HFFc6 (cell line): ENCODE results near the gene S100B. TPM values are rescaled to one million over a fixed set of nuclear protein-coding genes. Genes with fewer than 3 reads are reported as not detected.
A peak's percentile ranks its signal among the peaks of the same experiment; 100 is the strongest.

Experiments
- DNase-seq: peaks from one replicate; pipeline ENCODE4 v3.0.0-alpha.2; 2018
- H3K27ac Mint-ChIP-seq: 2 replicates; pipeline ENCODE4 v1.8.0; 2020; ENCODE audit warnings: mild to moderate bottlenecking, mixed read lengths
- H3K27me3 Mint-ChIP-seq: 2 replicates; pipeline ENCODE4 v1.8.0; 2021; ENCODE audit warnings: mild to moderate bottlenecking, moderate library complexity, mixed read lengths; ENCODE audit not compliant: insufficient read depth
- H3K36me3 Mint-ChIP-seq: 2 replicates; pipeline ENCODE4 v1.8.0; 2021; ENCODE audit warnings: low read depth, mixed read lengths
- H3K4me1 Mint-ChIP-seq: 2 replicates; pipeline ENCODE4 v1.8.0; 2020; ENCODE audit warnings: low read depth, mixed read lengths
- H3K4me3 Mint-ChIP-seq: 2 replicates; pipeline ENCODE4 v1.8.0; 2020; ENCODE audit warnings: mild to moderate bottlenecking, moderate library complexity, mixed read lengths
- H3K9me3 Mint-ChIP-seq: 2 replicates; pipeline ENCODE4 v1.8.0; 2020; ENCODE audit warnings: mild to moderate bottlenecking, mixed read lengths
- total RNA-seq, 6 experiments: library from RNA; stranded (reverse); fragmentation: NEBNext Ultra II Directional; extraction: Animal tissue kit (Norgen Biotek cat#: 25700); gene quantifications; 2 replicates in 1 of 6; 3 replicates in 5 of 6; pipeline ENCODE4 v1.2.3, GENCODE V29; 2021
- TF ChIP-seq, protein P1 (sequence below): fragments of 200-600 bp; sonication (generic); IDR thresholded peaks from 2 replicates; pipeline ENCODE4 v1.5.0; 2021; ENCODE audit warnings: antibody characterized with exemption, mild to moderate bottlenecking

The S100B gene
- total RNA-seq, 6 experiments from 2014 or later = not detected

DNA sequence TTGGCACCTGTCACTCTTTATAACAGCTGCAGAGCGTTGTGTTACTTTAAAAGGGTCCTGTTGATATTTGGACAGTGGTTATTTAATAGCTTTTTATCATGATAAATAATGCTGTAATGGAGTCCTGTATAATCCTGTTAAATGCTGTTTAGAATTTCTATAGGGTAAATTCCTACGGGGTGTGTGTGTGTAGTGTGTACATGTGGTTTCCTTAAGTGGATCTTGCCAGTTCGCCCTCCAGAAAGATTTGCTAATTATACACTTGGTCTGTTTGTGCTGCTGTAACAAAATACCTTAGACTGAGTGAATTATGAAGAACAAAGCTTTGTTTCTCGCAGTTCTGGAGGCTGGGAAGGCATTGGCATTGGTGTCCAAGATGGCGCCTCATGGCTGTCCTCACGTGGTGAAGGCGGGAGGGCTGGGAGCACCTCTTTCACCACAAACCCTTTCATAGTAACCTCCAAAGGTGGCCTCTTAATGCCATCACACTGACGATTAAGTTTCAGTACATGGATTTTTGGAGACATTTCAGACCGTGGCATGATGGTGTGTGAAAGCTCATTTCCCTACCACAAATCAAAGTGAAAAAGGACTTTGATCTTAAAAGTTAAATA, 41.8 kb upstream of the S100B start:
- TF ChIP-seq, protein P1, sequence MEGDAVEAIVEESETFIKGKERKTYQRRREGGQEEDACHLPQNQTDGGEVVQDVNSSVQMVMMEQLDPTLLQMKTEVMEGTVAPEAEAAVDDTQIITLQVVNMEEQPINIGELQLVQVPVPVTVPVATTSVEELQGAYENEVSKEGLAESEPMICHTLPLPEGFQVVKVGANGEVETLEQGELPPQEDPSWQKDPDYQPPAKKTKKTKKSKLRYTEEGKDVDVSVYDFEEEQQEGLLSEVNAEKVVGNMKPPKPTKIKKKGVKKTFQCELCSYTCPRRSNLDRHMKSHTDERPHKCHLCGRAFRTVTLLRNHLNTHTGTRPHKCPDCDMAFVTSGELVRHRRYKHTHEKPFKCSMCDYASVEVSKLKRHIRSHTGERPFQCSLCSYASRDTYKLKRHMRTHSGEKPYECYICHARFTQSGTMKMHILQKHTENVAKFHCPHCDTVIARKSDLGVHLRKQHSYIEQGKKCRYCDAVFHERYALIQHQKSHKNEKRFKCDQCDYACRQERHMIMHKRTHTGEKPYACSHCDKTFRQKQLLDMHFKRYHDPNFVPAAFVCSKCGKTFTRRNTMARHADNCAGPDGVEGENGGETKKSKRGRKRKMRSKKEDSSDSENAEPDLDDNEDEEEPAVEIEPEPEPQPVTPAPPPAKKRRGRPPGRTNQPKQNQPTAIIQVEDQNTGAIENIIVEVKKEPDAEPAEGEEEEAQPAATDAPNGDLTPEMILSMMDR = no peak
- no peaks in the 10 kb centered on the region; the same call in 1 of the 2 replicates for H3K27me3 Mint-ChIP-seq
- no peaks in the 10 kb centered on the region for H3K9me3 Mint-ChIP-seq

DNA sequence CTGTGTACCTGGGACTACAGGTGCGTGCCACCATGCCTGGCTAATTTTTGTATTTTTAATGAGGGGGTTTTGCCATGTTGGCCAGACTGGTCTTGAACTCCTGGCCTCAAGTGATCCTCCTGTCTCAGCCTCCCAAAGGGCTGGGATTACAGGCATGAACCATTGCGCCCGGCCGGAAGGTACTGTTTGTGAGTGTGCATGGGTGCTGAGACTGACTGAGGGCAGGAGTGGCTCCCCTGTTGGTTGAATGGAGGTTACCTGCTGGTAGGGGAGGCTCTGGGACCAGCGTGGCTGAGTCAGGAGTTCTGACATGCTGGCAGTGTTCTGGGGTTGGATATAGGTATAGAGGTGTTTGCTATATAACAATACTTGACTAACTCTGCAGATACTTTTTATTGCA, 41.0 kb upstream of the S100B start:
- Mint-ChIP-seq H3K36me3 (peaks cover 45% of the 10 kb centered on the region), H3K9me3 (no peaks in the 10 kb centered on the region), H3K27ac (no peak overlapping the region), H3K27me3 (no peaks in the 10 kb centered on the region), H3K4me1 (peaks cover 12% of the 10 kb centered on the region), H3K4me3 (no peak overlapping the region)
- TF ChIP-seq, protein P1 = no peak
- no peak for DNase-seq

More for the DNA sequence above, 41.8 kb upstream of the S100B start:
- H3K4me1 Mint-ChIP-seq = peaks cover 4% of the 10 kb centered on the region
- H3K4me3 Mint-ChIP-seq = no peak overlapping the region
- H3K27ac Mint-ChIP-seq = no peak overlapping the region
- H3K36me3 Mint-ChIP-seq = peaks cover 49% of the 10 kb centered on the region
- no peak for DNase-seq

DNA sequence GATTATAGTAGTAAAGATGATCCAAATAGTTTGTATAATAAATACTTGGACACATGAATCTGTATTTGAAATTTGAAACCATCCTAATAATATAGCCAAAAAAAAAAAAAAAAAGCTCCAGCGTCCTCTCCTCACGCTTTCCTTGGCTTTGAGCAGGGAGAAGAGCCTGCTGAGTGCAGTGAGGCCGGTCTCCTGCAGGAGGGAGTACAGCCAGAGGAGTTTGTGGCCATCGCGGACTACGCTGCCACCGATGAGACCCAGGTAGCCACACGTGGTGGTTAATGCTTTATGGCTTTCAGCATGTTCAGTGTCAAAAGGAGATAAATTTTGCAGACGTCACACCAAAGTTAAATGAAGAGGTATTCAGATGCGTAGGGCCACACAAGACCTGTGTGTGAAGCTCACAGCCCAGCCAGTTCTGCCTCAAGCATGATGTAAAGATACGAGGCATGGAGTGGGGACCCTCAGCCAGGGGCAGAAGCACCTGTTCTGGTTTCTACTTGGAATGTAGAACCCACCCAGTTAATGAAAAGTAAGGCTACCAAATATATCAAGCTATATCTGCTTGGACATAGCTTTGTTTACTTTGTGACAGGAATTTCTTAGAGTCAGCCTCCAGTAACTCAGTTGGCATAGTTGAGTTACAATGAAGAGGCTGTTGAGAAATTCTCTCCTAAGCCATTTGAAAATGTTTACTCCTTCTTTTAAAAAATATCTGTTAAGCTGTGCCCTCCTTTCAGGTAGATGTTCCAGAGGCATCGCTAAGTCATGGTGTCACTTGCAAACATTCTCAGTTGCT, 38.7 kb upstream of the S100B start:
- Mint-ChIP-seq H3K27me3 (no peaks in the 10 kb centered on the region), H3K36me3 (peaks cover 34% of the 10 kb centered on the region), H3K27ac (no peak overlapping the region), H3K4me3 (no peak overlapping the region), H3K4me1 (peaks cover 32% of the 10 kb centered on the region), H3K9me3 (no peaks in the 10 kb centered on the region)
- no peak for DNase-seq
- TF ChIP-seq, protein P1 = no peak

DNA sequence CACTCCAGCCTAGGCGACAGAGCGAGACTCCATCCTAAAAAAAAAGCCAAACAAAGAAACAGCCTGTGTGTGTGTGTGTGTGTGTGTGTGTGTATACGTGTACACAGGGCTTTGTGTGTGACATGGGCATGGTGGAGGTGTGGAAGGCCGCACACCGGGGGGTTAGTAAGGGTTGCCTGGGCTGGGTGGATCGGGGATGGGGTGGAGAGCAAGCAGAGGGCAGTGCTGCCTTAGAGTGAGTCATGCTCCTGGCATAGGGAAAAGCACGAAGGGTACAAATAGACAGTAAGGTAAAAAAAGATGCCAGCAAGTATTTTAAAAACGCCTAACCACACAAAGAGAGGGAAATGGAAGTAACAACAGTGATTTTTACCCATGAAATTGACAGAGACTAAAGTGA, 36.8 kb upstream of the S100B start:
- DNase-seq = no peak
- H3K4me3 Mint-ChIP-seq = no peak overlapping the region
- H3K4me1 Mint-ChIP-seq = peaks cover 51% of the 10 kb centered on the region
- peak overlapping the region; percentile 36 for H3K27ac Mint-ChIP-seq
- TF ChIP-seq, protein P1 = no peak
- H3K9me3 Mint-ChIP-seq = no peaks in the 10 kb centered on the region
- peaks cover 35% of the 10 kb centered on the region for H3K36me3 Mint-ChIP-seq
- no peaks in the 10 kb centered on the region for H3K27me3 Mint-ChIP-seq

DNA sequence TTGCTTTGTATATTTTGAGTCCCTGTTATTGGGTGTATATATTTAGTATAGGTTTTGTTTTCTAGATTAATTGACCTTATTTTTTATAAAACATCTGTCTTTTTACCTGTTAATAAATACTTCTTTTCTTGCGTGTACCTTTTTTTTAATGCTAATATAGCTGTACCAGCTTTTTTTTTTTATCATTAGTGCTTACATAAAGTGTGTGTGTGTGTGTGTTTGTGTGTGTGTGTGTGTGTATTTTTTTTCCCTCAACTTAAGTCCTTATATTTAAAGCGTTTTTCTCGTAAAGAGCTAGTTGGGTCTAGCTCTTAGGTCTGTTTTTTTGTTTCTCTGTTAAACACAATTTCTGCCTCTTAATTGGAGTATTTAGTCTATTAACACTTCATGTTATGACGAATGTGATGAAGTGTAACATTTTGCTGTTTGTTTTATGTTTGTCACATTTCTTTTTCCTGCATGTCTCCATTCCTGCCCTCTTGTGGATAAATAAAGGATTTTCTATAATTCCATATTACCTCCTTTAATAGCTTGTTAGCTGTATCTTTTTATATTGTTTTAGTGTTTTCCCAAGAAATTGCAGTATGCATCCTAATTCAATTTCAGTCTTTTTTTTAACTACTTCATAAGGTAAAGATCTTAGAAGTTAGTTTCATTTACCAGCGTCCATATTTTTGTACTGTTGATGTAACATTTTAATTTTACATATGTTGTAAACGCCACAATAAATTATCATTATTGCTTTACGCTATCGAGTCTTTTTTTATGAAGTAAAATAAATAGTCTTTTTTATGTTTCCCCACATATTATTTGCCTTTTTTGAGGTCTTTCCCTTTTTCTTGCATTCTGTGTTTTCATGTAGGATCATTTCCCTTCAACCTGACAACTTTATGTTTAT, 34.9 kb upstream of the S100B start:
- Mint-ChIP-seq H3K27me3 (no peaks in the 10 kb centered on the region), H3K4me1 (peaks cover 61% of the 10 kb centered on the region), H3K9me3 (no peaks in the 10 kb centered on the region), H3K27ac (no peak overlapping the region), H3K4me3 (peak overlapping the region; percentile 40), H3K36me3 (peaks cover 34% of the 10 kb centered on the region)
- peak; percentile 25 for DNase-seq
- TF ChIP-seq, protein P1 = peak; percentile 74
